ENCODE data around the gene TCP11L2.

DNA sequence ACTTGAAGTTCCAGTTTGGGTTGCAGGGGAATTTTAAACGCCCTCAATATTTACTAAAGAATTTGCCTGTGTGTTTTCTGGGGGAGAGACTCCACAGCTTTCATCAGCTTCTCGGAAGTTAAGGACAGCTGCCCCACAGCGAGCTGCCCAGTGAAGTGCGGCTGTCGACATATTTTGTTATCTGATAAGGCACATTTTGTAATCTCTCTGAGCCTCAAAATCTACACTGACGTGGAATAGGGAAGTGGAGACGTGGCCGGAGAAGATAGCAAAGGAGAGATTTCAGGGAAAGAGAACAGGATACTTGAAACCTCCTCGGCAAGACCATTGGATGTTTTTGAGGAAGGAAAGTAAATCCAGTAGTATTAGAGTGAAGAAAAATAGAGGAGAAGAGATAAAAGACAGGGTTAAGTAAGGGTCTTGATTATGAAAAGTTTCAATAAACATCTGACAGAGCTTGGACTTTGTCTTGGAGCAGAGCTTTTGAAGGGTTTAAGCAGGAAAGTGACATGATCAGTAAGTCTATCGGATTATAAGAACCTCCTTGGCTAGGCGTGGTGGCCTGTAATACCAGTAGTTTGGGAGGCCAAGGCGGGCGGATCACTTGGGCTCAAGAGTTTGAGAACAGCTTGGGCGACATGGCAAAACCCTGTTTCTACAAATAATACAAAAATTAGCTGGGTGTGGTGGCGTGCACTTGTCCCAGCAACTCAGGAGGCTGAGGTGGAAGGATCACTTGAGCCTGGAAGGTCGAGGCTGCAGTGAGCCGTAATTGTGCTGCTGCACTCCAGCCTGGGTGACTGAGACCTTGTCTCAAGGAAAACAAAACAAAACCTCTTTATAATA is 56.1 kb downstream of the TCP11L2 start:
- TF ChIP-seq, protein P1, sequence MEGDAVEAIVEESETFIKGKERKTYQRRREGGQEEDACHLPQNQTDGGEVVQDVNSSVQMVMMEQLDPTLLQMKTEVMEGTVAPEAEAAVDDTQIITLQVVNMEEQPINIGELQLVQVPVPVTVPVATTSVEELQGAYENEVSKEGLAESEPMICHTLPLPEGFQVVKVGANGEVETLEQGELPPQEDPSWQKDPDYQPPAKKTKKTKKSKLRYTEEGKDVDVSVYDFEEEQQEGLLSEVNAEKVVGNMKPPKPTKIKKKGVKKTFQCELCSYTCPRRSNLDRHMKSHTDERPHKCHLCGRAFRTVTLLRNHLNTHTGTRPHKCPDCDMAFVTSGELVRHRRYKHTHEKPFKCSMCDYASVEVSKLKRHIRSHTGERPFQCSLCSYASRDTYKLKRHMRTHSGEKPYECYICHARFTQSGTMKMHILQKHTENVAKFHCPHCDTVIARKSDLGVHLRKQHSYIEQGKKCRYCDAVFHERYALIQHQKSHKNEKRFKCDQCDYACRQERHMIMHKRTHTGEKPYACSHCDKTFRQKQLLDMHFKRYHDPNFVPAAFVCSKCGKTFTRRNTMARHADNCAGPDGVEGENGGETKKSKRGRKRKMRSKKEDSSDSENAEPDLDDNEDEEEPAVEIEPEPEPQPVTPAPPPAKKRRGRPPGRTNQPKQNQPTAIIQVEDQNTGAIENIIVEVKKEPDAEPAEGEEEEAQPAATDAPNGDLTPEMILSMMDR (IDR thresholded peaks at IDR 0.05) = no peak
- TF ChIP-seq POLR2A (IDR thresholded peaks at IDR 0.05) = no peak

All from ovary (tissue), 3 donors.